ENCODE measurements around the gene COQ5. TPM values are rescaled to one million over a fixed set of nuclear protein-coding genes. Genes with fewer than 3 reads are reported as not detected.
A peak's percentile ranks its signal among the peaks of the same experiment; 100 is the strongest.

The COQ5 gene
- total and polyA plus RNA-seq, 2 donors (not counting 1 experiment from before 2014, with no cell fraction given): 38.5 to 39.1 TPM

GRCh38 chr12:120470150-120470784 is 58.7 kb downstream of the COQ5 start:
- H3K36me3 ChIP-seq (ENCODE audit: control insufficient read depth, insufficient read depth, low read length): peaks cover 3% of the 10 kb centered on the region
- peak overlapping the region; percentile 92 for H3K9ac ChIP-seq (ENCODE audit: insufficient read depth, low read length)
- H3K4me3 ChIP-seq (replicated peaks in 1 of 4; ENCODE audit: control extremely low read depth in 1 of 4, insufficient read depth in 1 of 4, low read depth in 3 of 4, low read length in 4 of 4): peak overlapping the region; percentile 70 to 93 (median 86)
- no peaks in the 10 kb centered on the region for H3K27me3 ChIP-seq (ENCODE audit: control insufficient read depth, insufficient read depth, low read length)
- H3K9me3 ChIP-seq (ENCODE audit: control insufficient read depth, insufficient read depth, low read depth, low read length): no peaks in the 10 kb centered on the region
- peak overlapping the region; percentile 95 for H2AFZ ChIP-seq (ENCODE audit: low read length)
- TF ChIP-seq EZH2 (IDR thresholded peaks at IDR 0.05; ENCODE audit: low read length, missing control alignments) (no peak), CTCF (conservative IDR thresholded peaks at IDR 0.05 in 1 of 2, IDR thresholded peaks at IDR 0.05 in 1 of 2; ENCODE audit: low read depth in 1 of 2, low read length in 2 of 2) (no peak)
- H3K27ac ChIP-seq (ENCODE audit: insufficient read depth, low read length): peak overlapping the region; percentile 76
- DNase-seq (ENCODE audit: low read depth in 2 of 2): peak in 1 of 2 donors; percentile 33
- peaks cover 9% of the 10 kb centered on the region for H3K4me1 ChIP-seq (ENCODE audit: control insufficient read depth, extremely low read depth, insufficient read depth, low read length)
- peaks cover 5% of the 10 kb centered on the region for H4K20me1 ChIP-seq (ENCODE audit: control insufficient read depth, extremely low read depth, insufficient read depth, low read length)
- peaks cover 50% of the 10 kb centered on the region for H3K79me2 ChIP-seq (ENCODE audit: control insufficient read depth, insufficient read depth, low read length)
- H3K4me2 ChIP-seq (ENCODE audit: extremely low read depth, insufficient read depth, low read length): peak overlapping the region; percentile 97

GRCh38 chr12:120469450-120470149 is 59.4 kb downstream of the COQ5 start, which contains the start of gene SRSF9:
Gene SRSF9, minus strand, starts transcription at chr12:120469748. Its CDS starts 139 bp downstream, at chr12:120469609.
- peaks cover 3% of the 10 kb centered on the region for H3K36me3 ChIP-seq (ENCODE audit: control insufficient read depth, insufficient read depth, low read length)
- no peaks in the 10 kb centered on the region for H3K27me3 ChIP-seq (ENCODE audit: control insufficient read depth, insufficient read depth, low read length)
- peaks cover 5% of the 10 kb centered on the region for H4K20me1 ChIP-seq (ENCODE audit: control insufficient read depth, extremely low read depth, insufficient read depth, low read length)
- DNase-seq (ENCODE audit: low read depth in 2 of 2): peak; percentile 95 to 98
- H3K4me3 ChIP-seq (replicated peaks in 1 of 4; ENCODE audit: control extremely low read depth in 1 of 4, insufficient read depth in 1 of 4, low read depth in 3 of 4, low read length in 4 of 4): peak within 1 kb of the TSS; percentile 84 to 93 (median 88)
- peaks cover 53% of the 10 kb centered on the region for H3K79me2 ChIP-seq (ENCODE audit: control insufficient read depth, insufficient read depth, low read length)
- no peaks in the 10 kb centered on the region for H3K9me3 ChIP-seq (ENCODE audit: control insufficient read depth, insufficient read depth, low read depth, low read length)
- peak within 1 kb of the TSS; percentile 95 for H2AFZ ChIP-seq (ENCODE audit: low read length)
- peak within 1 kb of the TSS; percentile 76 for H3K27ac ChIP-seq (ENCODE audit: insufficient read depth, low read length)
- H3K9ac ChIP-seq (ENCODE audit: insufficient read depth, low read length): peak within 1 kb of the TSS; percentile 92
- H3K4me2 ChIP-seq (ENCODE audit: extremely low read depth, insufficient read depth, low read length): peak within 1 kb of the TSS; percentile 97
- H3K4me1 ChIP-seq (ENCODE audit: control insufficient read depth, extremely low read depth, insufficient read depth, low read length): peaks cover 6% of the 10 kb centered on the region
- TF ChIP-seq EZH2 (IDR thresholded peaks at IDR 0.05; ENCODE audit: low read length, missing control alignments) (no peak), CTCF (conservative IDR thresholded peaks at IDR 0.05 in 1 of 2, IDR thresholded peaks at IDR 0.05 in 1 of 2; ENCODE audit: low read depth in 1 of 2, low read length in 2 of 2) (peak; percentile 71 to 81)

GRCh38 chr12:120468821-120469449 is 60.0 kb downstream of the COQ5 start:
- H3K27me3 ChIP-seq (ENCODE audit: control insufficient read depth, insufficient read depth, low read length): no peaks in the 10 kb centered on the region
- H3K36me3 ChIP-seq (ENCODE audit: control insufficient read depth, insufficient read depth, low read length): peaks cover 5% of the 10 kb centered on the region
- peaks cover 55% of the 10 kb centered on the region for H3K79me2 ChIP-seq (ENCODE audit: control insufficient read depth, insufficient read depth, low read length)
- DNase-seq (ENCODE audit: low read depth in 2 of 2): peak in 1 of 2 donors; percentile 17
- H4K20me1 ChIP-seq (ENCODE audit: control insufficient read depth, extremely low read depth, insufficient read depth, low read length): peaks cover 5% of the 10 kb centered on the region
- H3K9ac ChIP-seq (ENCODE audit: insufficient read depth, low read length): peak overlapping the region; percentile 92
- H3K4me2 ChIP-seq (ENCODE audit: extremely low read depth, insufficient read depth, low read length): peak overlapping the region; percentile 96
- H3K4me3 ChIP-seq (replicated peaks in 1 of 4; ENCODE audit: control extremely low read depth in 1 of 4, insufficient read depth in 1 of 4, low read depth in 3 of 4, low read length in 4 of 4): peak overlapping the region; percentile 84 to 92 (median 88)
- H3K9me3 ChIP-seq (ENCODE audit: control insufficient read depth, insufficient read depth, low read depth, low read length): no peaks in the 10 kb centered on the region
- H3K4me1 ChIP-seq (ENCODE audit: control insufficient read depth, extremely low read depth, insufficient read depth, low read length): peaks cover 5% of the 10 kb centered on the region
- TF ChIP-seq CTCF (conservative IDR thresholded peaks at IDR 0.05 in 1 of 2, IDR thresholded peaks at IDR 0.05 in 1 of 2; ENCODE audit: low read depth in 1 of 2, low read length in 2 of 2): no peak
- TF ChIP-seq EZH2 (IDR thresholded peaks at IDR 0.05; ENCODE audit: low read length, missing control alignments): no peak
- peak overlapping the region; percentile 76 for H3K27ac ChIP-seq (ENCODE audit: insufficient read depth, low read length)
- peak overlapping the region; percentile 80 for H2AFZ ChIP-seq (ENCODE audit: low read length)
